Neural cell (in vitro differentiated cells): ENCODE data around the gene MED27. TPM values are rescaled to one million over a fixed set of nuclear protein-coding genes. Genes with fewer than 3 reads are reported as not detected.

Experiments
- H2AFZ ChIP-seq: fragments of 200-600, 300-800 bp; sonication (generic), shearing (Covaris generic); 2 replicates; pipeline ENCODE4 v1.6.0; 2014; ENCODE audit warnings: low read depth, mild to moderate bottlenecking, antibody characterized with exemption, low read length, moderate library complexity
- H3F3A ChIP-seq: fragments of 200-600 bp; shearing (Covaris generic); 2 replicates; pipeline ENCODE4 v1.6.1; 2016; ENCODE audit warnings: mild to moderate bottlenecking, moderate library complexity, mixed read lengths, antibody characterized with exemption, low read length; ENCODE audit not compliant: insufficient read depth, poor library complexity, severe bottlenecking
- H3K27ac ChIP-seq: fragments of 200-600, 300-800 bp; sonication (generic), shearing (Covaris generic); 2 replicates; pipeline ENCODE4 v1.5.1; 2014; ENCODE audit warnings: mild to moderate bottlenecking, low read length, moderate library complexity
- H3K27me3 ChIP-seq: fragments of 300-800, 200-600 bp; sonication (generic), shearing (Covaris generic); 2 replicates; pipeline ENCODE4 v1.6.0; 2014; ENCODE audit warnings: mild to moderate bottlenecking, low read depth, low read length, moderate library complexity; ENCODE audit not compliant: insufficient read depth
- H3K36me3 ChIP-seq: fragments of 300-800, 200-600 bp; sonication (generic), shearing (Covaris generic); 2 replicates; pipeline ENCODE4 v1.5.1; 2014; ENCODE audit warnings: mild to moderate bottlenecking, antibody characterized with exemption, low read length, moderate library complexity; ENCODE audit not compliant: insufficient read depth
- H3K4me2 ChIP-seq: fragments of 300-800, 200-600 bp; sonication (generic), shearing (Covaris generic); 2 replicates; pipeline ENCODE4 v1.6.0; 2014; ENCODE audit warnings: mild to moderate bottlenecking, low read length
- H3K4me3 ChIP-seq: fragments of 300-800, 200-600 bp; sonication (generic), shearing (Covaris generic); 2 replicates; pipeline ENCODE4 v1.5.1; 2014; ENCODE audit warnings: mild to moderate bottlenecking, low read length, moderate library complexity
- H3K79me2 ChIP-seq: fragments of 200-600 bp; shearing (Covaris generic); replicated peaks from 2 replicates; pipeline ENCODE4 v1.6.0; 2014; ENCODE audit warnings: mild to moderate bottlenecking, low read length, moderate library complexity; ENCODE audit not compliant: insufficient read depth
- H3K9ac ChIP-seq: fragments of 300-800, 200-600 bp; sonication (generic), shearing (Covaris generic); 2 replicates; pipeline ENCODE4 v1.6.1; 2016; ENCODE audit warnings: mild to moderate bottlenecking, low read length, mixed read lengths
- H3K9me2 ChIP-seq: fragments of 200-600 bp; shearing (Covaris generic); 2 replicates; pipeline ENCODE4 v1.6.1; 2016; ENCODE audit warnings: mild to moderate bottlenecking, low read length, mixed read lengths; ENCODE audit not compliant: insufficient read depth
- H3K9me3 ChIP-seq: fragments of 200-600, 300-800 bp; sonication (generic), shearing (Covaris generic); 2 replicates; pipeline ENCODE4 v1.6.1; 2016; ENCODE audit warnings: mild to moderate bottlenecking, mixed run types, low read length, moderate library complexity, mixed read lengths
- H4K20me1 ChIP-seq: fragments of 200-600 bp; shearing (Covaris generic); 2 replicates; pipeline ENCODE4 v1.6.1; 2016; ENCODE audit warnings: mild to moderate bottlenecking, mixed run types; ENCODE audit not compliant: insufficient read depth
- EP300 ChIP-seq: fragments of 450-650 bp; conservative IDR thresholded peaks from 2 replicates; pipeline ENCODE4 v1.6.1; 2014; ENCODE audit warnings: antibody characterized with exemption, mild to moderate bottlenecking, moderate library complexity; ENCODE audit not compliant: poor library complexity, severe bottlenecking
- EZH2 ChIP-seq: fragments of 200-600, 300-800 bp; shearing (Covaris generic), sonication (generic); IDR thresholded peaks from 2 replicates; pipeline ENCODE4 v1.6.1; 2014; ENCODE audit warnings: antibody characterized with exemption, low read length, borderline replicate concordance, mild to moderate bottlenecking; ENCODE audit not compliant: insufficient read depth, poor library complexity, severe bottlenecking
- MXI1 ChIP-seq: fragments of 450-650 bp; conservative IDR thresholded peaks from 2 replicates; pipeline ENCODE4 v1.6.1; 2014; ENCODE audit warnings: antibody characterized with exemption, mild to moderate bottlenecking; ENCODE audit not compliant: poor library complexity, severe bottlenecking
- POLR2AphosphoS5 ChIP-seq: IDR thresholded peaks from 2 replicates; pipeline ENCODE4 v1.6.1; 2012
- RAD21 ChIP-seq: fragments of 450-650 bp; conservative IDR thresholded peaks from 2 replicates; pipeline ENCODE4 v1.6.1; 2014; ENCODE audit warnings: antibody characterized with exemption, mild to moderate bottlenecking, moderate library complexity
- SMC3 ChIP-seq: fragments of 450-650 bp; conservative IDR thresholded peaks from 2 replicates; pipeline ENCODE4 v1.6.1; 2014; ENCODE audit warnings: antibody characterized with exemption, mild to moderate bottlenecking, moderate library complexity; ENCODE audit not compliant: poor library complexity
- TAF1 ChIP-seq: IDR thresholded peaks from 2 replicates; pipeline ENCODE4 v1.6.1; 2012; ENCODE audit warnings: low read depth
- polyA plus RNA-seq: library from polyadenylated mRNA; depleted of rRNA; stranded (reverse); fragments of >200 nt; gene quantifications from 2 replicates; pipeline ENCODE4 v1.2.3, GENCODE V29; 2014
- TF ChIP-seq, protein P1 (sequence below): IDR thresholded peaks from 2 replicates; pipeline ENCODE4 v1.6.1; 2012; ENCODE audit warnings: borderline replicate concordance
- TF ChIP-seq, protein P2 (sequence below): fragments of 450-650 bp; IDR thresholded peaks from 2 replicates; pipeline ENCODE4 v1.5.1; 2014; ENCODE audit warnings: antibody characterized with exemption, mild to moderate bottlenecking, moderate library complexity; ENCODE audit not compliant: poor library complexity, severe bottlenecking

Gene MED27
- polyA plus RNA-seq, 1 donor from 2014 or later, result 7.5 TPM

DNA sequence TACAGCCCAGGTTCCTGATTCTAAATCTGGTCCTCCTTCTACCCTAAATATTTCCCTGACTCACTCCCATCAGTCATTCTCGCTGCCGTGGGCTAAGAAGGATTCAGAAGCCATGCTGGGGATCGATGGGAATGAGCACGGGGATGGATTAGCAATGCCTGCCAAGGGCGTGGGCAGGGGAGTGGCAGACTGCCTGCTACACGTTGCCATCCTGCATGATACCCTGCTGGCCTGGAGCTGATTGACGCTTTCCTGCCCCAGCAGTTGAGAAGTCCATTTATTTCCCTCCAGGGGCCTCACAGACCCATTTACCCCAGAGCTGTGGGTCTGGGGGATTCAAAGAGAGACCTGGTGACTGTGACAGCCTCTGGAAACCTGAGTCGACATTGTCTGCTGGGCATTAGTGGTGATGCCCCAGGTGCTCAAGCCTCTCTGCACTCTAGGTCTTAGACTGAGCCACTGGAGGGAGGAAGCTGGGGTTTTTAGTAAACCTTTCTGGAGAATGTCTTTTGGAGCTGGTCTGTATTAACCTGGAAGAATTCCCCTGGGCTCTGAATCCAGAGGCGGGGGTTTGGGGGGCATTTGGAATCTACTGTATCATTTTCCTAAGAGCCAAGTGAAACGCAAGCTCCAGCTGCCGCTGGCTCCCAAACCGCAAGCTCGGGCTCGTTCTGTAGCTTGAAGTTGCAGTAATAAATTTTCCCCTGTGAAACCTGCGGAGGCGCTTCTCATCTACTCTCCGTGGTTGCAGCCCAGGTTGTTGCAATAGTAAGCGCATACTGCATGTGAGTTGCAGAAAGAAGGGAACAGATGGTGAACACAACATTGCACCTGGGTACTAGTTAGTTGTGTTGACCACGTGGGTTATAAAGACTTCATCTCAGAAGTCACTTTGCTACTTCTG, 263.4 kb downstream of the MED27 start:
- Histone ChIP-seq H4K20me1 (no peaks in the 10 kb centered on the region), H3K36me3 (no peaks in the 10 kb centered on the region), H3K9ac (no peak overlapping the region), H3K79me2 (no peaks in the 10 kb centered on the region), H3K4me2 (no peak overlapping the region), H3K4me3 (no peak overlapping the region), H3K9me2 (no peaks in the 10 kb centered on the region), H3F3A (no peaks in the 10 kb centered on the region), H3K9me3 (no peaks in the 10 kb centered on the region), H3K27ac (no peak overlapping the region), H3K27me3 (no peaks in the 10 kb centered on the region), H2AFZ (no peak overlapping the region)
- TF ChIP-seq TAF1 (no peak), RAD21 (no peak), POLR2AphosphoS5 (no peak), EP300 (no peak), MXI1 (no peak), SMC3 (no peak), EZH2 (no peak)
- TF ChIP-seq, protein P1, sequence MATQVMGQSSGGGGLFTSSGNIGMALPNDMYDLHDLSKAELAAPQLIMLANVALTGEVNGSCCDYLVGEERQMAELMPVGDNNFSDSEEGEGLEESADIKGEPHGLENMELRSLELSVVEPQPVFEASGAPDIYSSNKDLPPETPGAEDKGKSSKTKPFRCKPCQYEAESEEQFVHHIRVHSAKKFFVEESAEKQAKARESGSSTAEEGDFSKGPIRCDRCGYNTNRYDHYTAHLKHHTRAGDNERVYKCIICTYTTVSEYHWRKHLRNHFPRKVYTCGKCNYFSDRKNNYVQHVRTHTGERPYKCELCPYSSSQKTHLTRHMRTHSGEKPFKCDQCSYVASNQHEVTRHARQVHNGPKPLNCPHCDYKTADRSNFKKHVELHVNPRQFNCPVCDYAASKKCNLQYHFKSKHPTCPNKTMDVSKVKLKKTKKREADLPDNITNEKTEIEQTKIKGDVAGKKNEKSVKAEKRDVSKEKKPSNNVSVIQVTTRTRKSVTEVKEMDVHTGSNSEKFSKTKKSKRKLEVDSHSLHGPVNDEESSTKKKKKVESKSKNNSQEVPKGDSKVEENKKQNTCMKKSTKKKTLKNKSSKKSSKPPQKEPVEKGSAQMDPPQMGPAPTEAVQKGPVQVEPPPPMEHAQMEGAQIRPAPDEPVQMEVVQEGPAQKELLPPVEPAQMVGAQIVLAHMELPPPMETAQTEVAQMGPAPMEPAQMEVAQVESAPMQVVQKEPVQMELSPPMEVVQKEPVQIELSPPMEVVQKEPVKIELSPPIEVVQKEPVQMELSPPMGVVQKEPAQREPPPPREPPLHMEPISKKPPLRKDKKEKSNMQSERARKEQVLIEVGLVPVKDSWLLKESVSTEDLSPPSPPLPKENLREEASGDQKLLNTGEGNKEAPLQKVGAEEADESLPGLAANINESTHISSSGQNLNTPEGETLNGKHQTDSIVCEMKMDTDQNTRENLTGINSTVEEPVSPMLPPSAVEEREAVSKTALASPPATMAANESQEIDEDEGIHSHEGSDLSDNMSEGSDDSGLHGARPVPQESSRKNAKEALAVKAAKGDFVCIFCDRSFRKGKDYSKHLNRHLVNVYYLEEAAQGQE, result no peak
- TF ChIP-seq, protein P2, sequence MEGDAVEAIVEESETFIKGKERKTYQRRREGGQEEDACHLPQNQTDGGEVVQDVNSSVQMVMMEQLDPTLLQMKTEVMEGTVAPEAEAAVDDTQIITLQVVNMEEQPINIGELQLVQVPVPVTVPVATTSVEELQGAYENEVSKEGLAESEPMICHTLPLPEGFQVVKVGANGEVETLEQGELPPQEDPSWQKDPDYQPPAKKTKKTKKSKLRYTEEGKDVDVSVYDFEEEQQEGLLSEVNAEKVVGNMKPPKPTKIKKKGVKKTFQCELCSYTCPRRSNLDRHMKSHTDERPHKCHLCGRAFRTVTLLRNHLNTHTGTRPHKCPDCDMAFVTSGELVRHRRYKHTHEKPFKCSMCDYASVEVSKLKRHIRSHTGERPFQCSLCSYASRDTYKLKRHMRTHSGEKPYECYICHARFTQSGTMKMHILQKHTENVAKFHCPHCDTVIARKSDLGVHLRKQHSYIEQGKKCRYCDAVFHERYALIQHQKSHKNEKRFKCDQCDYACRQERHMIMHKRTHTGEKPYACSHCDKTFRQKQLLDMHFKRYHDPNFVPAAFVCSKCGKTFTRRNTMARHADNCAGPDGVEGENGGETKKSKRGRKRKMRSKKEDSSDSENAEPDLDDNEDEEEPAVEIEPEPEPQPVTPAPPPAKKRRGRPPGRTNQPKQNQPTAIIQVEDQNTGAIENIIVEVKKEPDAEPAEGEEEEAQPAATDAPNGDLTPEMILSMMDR, result no peak

DNA sequence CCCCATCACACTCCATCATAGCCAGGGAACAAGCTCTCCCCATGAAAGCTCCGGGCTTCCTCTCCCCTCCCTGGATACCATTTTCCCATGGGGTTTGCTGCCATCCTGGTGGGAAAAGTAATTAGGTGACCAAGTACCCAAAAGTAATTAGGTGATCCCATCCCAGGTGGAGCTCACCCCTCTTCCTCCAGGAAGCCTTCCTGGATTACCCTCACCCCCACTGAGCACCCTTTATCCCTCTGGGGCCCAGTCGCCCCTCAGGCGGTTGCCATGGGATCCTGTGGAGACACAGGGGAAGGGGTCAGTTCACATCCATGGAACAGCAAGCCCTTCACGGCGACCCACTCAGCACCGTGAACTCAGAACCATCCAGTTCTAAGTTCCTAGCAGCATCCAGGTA, 265.0 kb downstream of the MED27 start:
- no peak for TF ChIP-seq POLR2AphosphoS5
- no peak for TF ChIP-seq EP300
- no peak for TF ChIP-seq TAF1
- TF ChIP-seq RAD21, result no peak
- TF ChIP-seq, protein P2, result no peak
- no peak for TF ChIP-seq EZH2
- TF ChIP-seq MXI1, result no peak
- TF ChIP-seq SMC3, result no peak
- TF ChIP-seq, protein P1, result no peak
- H3K4me2 ChIP-seq, result no peak overlapping the region
- H3K79me2 ChIP-seq, result no peaks in the 10 kb centered on the region
- no peak overlapping the region for H3K9ac ChIP-seq
- no peak overlapping the region for H3K27ac ChIP-seq
- no peaks in the 10 kb centered on the region for H4K20me1 ChIP-seq
- H3K4me3 ChIP-seq, result no peak overlapping the region
- no peaks in the 10 kb centered on the region for H3K9me3 ChIP-seq
- H3K9me2 ChIP-seq, result no peaks in the 10 kb centered on the region
- H3K36me3 ChIP-seq, result no peaks in the 10 kb centered on the region
- no peaks in the 10 kb centered on the region for H3K27me3 ChIP-seq
- no peak overlapping the region for H2AFZ ChIP-seq
- no peaks in the 10 kb centered on the region for H3F3A ChIP-seq
